Activated CD8-positive, alpha-beta memory T cell treated with anti-CD3 and anti-CD28 coated beads for 48 hours (primary cell): Measurements from ENCODE around the gene RTN4R.

Experiments used
- DNase-seq, 3 experiments: peaks; one replicate each; pipeline ENCODE4 v3.0.0-alpha.2; 2020; ENCODE audit warnings: low read depth in 2 of 3, low spot score in 2 of 3

Gene RTN4R

GRCh38 chr22:20258584-20259326, 9.4 kb downstream of the RTN4R start:
- no peak for DNase-seq

GRCh38 chr22:20258021-20258299, 10.2 kb downstream of the RTN4R start:
- no peak for DNase-seq

- DNase-seq = no peak
Observed at GRCh38 chr22:20257212-20258020, 10.7 kb downstream of the RTN4R start.

- DNase-seq = no peak
Observed at GRCh38 chr22:20256551-20257211, 11.4 kb downstream of the RTN4R start.

GRCh38 chr22:20256027-20256426, 12.1 kb downstream of the RTN4R start:
- DNase-seq = no peak

GRCh38 chr22:20254975-20255946, 12.9 kb downstream of the RTN4R start:
- no peak for DNase-seq

GRCh38 chr22:20253161-20253560, 15.0 kb downstream of the RTN4R start:
- no peak for DNase-seq

GRCh38 chr22:20251981-20252380, 16.1 kb downstream of the RTN4R start:
- no peak for DNase-seq

- no peak for DNase-seq
Observed at GRCh38 chr22:20251491-20251890, 16.6 kb downstream of the RTN4R start.

GRCh38 chr22:20249797-20250354, 18.2 kb downstream of the RTN4R start:
- DNase-seq = no peak

- no peak for DNase-seq
Observed at GRCh38 chr22:20248461-20248978, 19.6 kb downstream of the RTN4R start.

- no peak for DNase-seq
Observed at GRCh38 chr22:20247608-20248171, 20.4 kb downstream of the RTN4R start.

- no peak for DNase-seq
Observed at GRCh38 chr22:20247010-20247505, 21.1 kb downstream of the RTN4R start.

GRCh38 chr22:20246368-20247009, 21.6 kb downstream of the RTN4R start:
- no peak for DNase-seq

GRCh38 chr22:20245577-20246367, 22.3 kb downstream of the RTN4R start:
- no peak for DNase-seq

- DNase-seq = no peak
Observed at GRCh38 chr22:20244691-20245576, 23.2 kb downstream of the RTN4R start.

- DNase-seq = no peak
Observed at GRCh38 chr22:20244250-20244648, 23.9 kb downstream of the RTN4R start.
